Activated CD8-positive, alpha-beta memory T cell treated with anti-CD3 and anti-CD28 coated beads for 4 hours (primary cell): ENCODE results near the gene IL9R.
"Not testable (repeated sequence)": the region's sequence is repeated elsewhere in the genome, so short reads cannot be mapped to it uniquely, and the experiment has no call there.

ENCODE experiments used
- DNase-seq, 2 donors: peaks; one replicate each; pipeline ENCODE4 v3.0.0-alpha.2; 2020; ENCODE audit warnings: low read depth in 2 of 2

The IL9R gene

GRCh38 chrX:155997436-155997835 lies at the start of gene IL9R:
IL9R (plus strand) TSS chrX:155997696; CDS start chrX:155997760, 64 bp downstream.
- DNase-seq = peak; percentile 21 to 53

GRCh38 chrX:155949098-155949497 lies 48.4 kb upstream of the IL9R start:
- DNase-seq = no peak

- no peak for DNase-seq
These were observed 46.2 kb upstream of the IL9R start for GRCh38 chrX:155951237-155951789.

GRCh38 chrX:155953055-155953454 lies 44.4 kb upstream of the IL9R start:
- DNase-seq = no peak

- DNase-seq = no peak
These were observed 42.7 kb upstream of the IL9R start for GRCh38 chrX:155954793-155955192.

GRCh38 chrX:155956099-155956498 lies 41.4 kb upstream of the IL9R start:
- DNase-seq = no peak

- DNase-seq = no peak
These were observed 40.8 kb upstream of the IL9R start for GRCh38 chrX:155956649-155957048.

GRCh38 chrX:155957843-155958242 lies 39.7 kb upstream of the IL9R start:
- no peak for DNase-seq

- DNase-seq = no peak
These were observed 38.4 kb upstream of the IL9R start for GRCh38 chrX:155959018-155959587.

- DNase-seq = no peak
These were observed 34.6 kb upstream of the IL9R start for GRCh38 chrX:155962906-155963305.

GRCh38 chrX:155966876-155967275 lies 30.6 kb upstream of the IL9R start:
- no peak for DNase-seq

GRCh38 chrX:155967653-155968325 lies 29.7 kb upstream of the IL9R start:
- DNase-seq = no peak

- DNase-seq = no peak
These were observed 29.2 kb upstream of the IL9R start for GRCh38 chrX:155968326-155968661.

GRCh38 chrX:155968791-155969190 lies 28.7 kb upstream of the IL9R start:
- DNase-seq = no peak

- not testable (repeated sequence) for DNase-seq
These were observed 25.8 kb upstream of the IL9R start for GRCh38 chrX:155971658-155972057.

- DNase-seq = not testable (repeated sequence)
These were observed 25.3 kb upstream of the IL9R start for GRCh38 chrX:155972241-155972640.

- no peak for DNase-seq
These were observed 14.2 kb upstream of the IL9R start for GRCh38 chrX:155983326-155983725.

- DNase-seq = no peak
These were observed 12.3 kb upstream of the IL9R start for GRCh38 chrX:155985208-155985607.

- not testable (repeated sequence) for DNase-seq
These were observed 10.5 kb upstream of the IL9R start for GRCh38 chrX:155986995-155987394.

- DNase-seq = no peak
These were observed 8.6 kb upstream of the IL9R start for GRCh38 chrX:155988859-155989258.

- no peak for DNase-seq
These were observed 4.1 kb upstream of the IL9R start for GRCh38 chrX:155993421-155993820.

- DNase-seq = no peak
These were observed 2.1 kb upstream of the IL9R start for GRCh38 chrX:155995321-155995875.

GRCh38 chrX:155998116-155998515 lies 620 bp downstream of the IL9R start:
- DNase-seq = no peak
